ENCODE measurements around the gene MORN2.
"Not testable (repeated sequence)": the region's sequence is repeated elsewhere in the genome, so short reads cannot be mapped to it uniquely, and the experiment has no call there.

MORN2 gene

GRCh38 chr2:38875576-38876367, at the start of gene MORN2, which contains the start of gene DHX57:
Gene MORN2 (plus strand): TSS chr2:38875976.
Gene DHX57 (minus strand): TSS chr2:38875934. CDS start chr2:38868405, 7,529 bp downstream.
- FAIRE-seq, result peak; percentile 76

DNA sequence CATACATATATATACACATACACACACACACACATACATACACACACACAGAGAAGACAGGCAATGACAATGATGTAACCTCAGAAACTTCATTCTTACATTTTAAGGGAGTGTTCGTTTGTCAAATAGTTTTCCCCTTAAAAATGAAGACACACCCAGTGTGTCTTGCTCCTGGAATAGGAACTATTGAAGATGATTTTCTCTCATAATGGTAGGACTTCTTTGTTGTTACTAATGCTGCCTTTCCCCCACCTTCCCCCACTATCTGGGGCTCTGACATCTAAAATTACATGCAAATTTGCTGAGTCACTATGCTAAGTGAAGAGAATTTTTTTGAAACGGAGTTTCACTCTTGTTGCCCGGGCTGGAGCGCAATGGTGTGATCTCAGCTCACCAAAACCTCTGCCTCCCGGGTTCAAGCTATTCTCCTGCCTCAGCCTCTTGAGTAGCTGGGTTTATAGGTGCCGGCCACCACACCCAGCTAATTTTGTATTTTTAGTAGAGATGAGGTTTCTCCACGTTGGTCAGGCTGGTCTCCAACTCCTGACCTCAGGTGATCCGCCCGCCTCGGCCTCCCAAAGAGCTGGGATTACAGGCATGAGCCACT, 48.1 kb upstream of the MORN2 start:
- FAIRE-seq, result not testable (repeated sequence)

DNA sequence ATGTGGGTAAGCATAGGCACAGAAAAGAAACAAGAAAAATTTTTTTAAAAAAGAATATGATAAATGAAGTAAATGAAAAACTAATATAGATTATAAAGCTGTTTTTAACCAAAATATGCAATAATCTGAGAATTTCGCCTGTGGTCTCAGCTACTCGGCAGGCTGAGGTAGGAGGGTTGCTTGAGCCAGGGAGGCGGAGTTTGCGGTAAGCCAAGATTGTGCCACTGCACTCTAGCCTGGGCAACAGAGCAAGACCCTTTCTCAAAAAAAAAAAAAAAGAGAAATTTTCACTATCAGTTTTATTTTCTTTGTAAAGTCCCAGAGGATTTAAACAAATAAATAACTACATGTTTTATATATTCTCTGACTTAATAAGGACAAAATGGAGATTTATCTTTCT, 47.3 kb upstream of the MORN2 start:
- no peak for FAIRE-seq

GRCh38 chr2:38829971-38830370, 45.8 kb upstream of the MORN2 start:
- no peak for FAIRE-seq

- no peak for FAIRE-seq
Measured at GRCh38 chr2:38830526-38831159, 45.1 kb upstream of the MORN2 start.

DNA sequence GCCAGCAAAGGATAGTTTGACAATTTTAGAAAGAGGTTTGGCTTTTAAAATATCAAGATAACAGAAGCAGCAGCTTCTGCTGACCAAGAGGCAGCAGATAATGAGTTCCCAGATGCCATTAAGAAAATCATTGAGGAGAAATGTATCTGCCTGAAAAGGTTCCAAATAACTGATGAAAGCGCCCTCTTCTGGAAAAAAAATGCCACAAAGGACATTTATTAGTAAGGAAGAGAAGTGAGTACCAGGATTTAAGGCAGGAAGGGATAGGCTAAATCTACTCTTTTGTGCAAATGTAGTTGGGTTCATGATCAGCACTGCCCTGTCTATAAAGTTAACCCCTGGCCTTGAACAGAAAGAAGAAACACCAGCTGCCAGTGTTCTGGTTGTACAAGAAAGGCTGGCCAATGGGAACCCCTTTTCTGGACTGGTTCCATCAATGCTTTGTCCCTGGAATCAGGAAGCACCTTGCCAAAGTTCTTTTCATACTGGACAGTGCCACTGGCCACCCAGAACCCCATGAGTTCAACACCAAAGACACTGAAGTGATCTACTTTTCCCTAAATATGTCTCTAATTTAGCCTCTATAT, 40.7 kb upstream of the MORN2 start:
- peak; percentile 78 for FAIRE-seq

GRCh38 chr2:38835990-38836389, 39.8 kb upstream of the MORN2 start:
- no peak for FAIRE-seq

GRCh38 chr2:38836791-38837190, 39.0 kb upstream of the MORN2 start:
- FAIRE-seq, result no peak

DNA sequence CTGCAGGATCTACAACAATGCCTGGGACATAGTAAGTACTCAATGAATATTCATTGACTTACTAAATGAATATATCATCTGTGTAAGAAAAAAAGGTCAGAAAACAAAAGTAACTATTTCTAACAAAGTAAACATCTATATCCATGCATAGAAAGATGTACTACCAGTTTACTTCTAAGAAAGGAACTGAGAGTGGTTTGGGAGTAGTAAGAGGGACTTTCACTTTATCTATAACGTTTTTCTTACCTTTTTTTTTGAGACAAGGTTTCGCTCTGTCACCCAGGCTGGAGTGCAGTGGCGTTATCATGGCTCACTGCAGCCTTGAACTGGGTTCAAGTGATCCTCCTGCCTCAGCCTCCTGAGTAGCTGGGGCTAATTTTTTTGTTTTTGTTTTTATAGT, 25.7 kb upstream of the MORN2 start:
- FAIRE-seq, result no peak

- no peak for FAIRE-seq
Measured at GRCh38 chr2:38856165-38856564, 19.6 kb upstream of the MORN2 start.

DNA sequence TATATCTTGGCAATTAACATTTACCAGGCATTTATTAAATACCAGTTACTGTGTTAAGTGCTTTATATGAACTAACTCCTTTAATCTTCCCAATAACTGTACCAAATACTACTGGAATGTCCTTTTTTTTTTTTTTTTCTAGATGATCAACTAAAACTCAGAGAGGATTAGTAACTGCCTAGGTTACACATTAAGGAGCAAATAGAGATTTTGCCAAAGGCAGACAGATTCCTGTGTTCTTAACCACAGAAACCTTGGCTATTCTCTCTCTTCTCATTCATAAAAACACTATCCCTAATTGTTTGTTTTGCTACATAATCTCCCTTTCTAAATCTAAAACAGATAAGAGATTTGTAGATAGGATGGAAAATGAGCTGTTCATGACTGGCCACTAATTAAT, 13.3 kb upstream of the MORN2 start:
- no peak for FAIRE-seq

- no peak for FAIRE-seq
Measured at GRCh38 chr2:38863061-38863695, 12.6 kb upstream of the MORN2 start.

- no peak for FAIRE-seq
Measured at GRCh38 chr2:38866773-38867443, 8.9 kb upstream of the MORN2 start.

DNA sequence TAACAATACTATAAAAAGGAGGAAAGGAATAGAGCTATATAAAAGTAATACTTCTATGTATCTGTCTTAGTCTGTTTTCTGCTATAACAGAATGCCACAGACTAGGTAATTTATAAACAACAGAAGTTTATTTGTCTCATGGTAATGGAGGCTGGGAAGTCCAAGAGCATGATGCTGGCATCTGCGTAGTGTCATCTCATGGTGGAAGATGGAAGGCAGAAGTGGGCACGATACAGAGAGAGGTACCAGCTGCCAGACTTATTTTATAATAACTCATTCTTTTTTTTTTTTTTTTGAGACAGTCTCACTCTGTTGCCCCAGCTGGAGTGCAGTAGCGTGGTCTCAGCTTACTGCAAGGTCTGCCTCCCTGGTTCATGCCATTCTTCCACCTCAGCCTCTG, 4.3 kb upstream of the MORN2 start:
- no peak for FAIRE-seq

- FAIRE-seq, result no peak
Measured at GRCh38 chr2:38873763-38874162, 2.0 kb upstream of the MORN2 start.

- no peak for FAIRE-seq
Measured at GRCh38 chr2:38875227-38875575, 575 bp upstream of the MORN2 start.

GRCh38 chr2:38876407-38876806, 631 bp downstream of the MORN2 start:
- FAIRE-seq, result no peak

DNA sequence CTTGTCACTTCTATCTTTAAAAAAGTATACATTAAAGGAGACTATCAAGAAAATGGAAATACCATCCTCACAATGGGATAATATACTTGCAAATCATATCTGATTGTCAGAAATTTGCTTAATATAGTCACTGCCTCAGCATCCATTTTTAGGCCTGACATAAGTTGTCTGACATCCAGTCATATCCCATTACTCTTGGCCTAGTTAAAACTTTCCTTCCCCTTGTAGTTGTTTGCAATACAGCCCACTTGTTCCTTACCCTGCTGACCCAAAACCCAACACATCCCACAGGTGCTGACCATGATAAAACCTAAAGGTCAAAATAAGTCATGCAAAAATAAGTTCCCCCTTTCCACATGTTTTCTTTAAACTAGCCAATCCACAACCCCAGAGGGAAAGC, 10.3 kb downstream of the MORN2 start:
- FAIRE-seq, result no peak

- FAIRE-seq, result no peak
Measured at GRCh38 chr2:38887347-38887746, 11.6 kb downstream of the MORN2 start.

DNA sequence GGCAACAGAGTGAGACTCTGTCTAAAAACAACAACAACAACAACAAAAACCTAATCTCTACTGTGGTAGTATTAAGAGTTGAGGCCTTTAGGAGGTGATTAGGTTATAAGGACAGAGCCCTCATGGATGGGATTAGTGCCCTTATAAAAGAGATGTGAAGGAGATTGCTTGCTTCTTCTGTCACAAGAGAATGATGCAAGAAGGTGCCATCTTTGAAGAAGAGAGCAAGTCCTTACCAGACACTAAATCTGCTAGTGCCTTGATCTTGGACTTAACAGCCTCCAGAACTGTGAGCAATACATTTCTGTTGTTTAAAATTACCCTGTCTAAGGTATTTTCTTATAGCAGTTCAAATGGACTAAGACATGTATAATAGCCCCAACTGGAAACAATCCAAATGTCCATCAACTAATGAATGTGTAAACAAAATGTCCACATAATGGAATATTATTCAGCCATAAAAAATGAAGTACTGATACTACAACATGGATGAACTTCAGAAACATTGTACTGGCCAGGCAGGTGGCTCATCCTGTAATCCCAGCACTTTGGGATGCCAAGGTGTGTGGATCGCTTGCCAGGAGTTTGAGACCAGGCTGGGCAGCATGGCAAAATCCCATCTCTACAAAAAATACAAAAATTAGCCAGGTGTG, 12.3 kb downstream of the MORN2 start:
- no peak for FAIRE-seq

DNA sequence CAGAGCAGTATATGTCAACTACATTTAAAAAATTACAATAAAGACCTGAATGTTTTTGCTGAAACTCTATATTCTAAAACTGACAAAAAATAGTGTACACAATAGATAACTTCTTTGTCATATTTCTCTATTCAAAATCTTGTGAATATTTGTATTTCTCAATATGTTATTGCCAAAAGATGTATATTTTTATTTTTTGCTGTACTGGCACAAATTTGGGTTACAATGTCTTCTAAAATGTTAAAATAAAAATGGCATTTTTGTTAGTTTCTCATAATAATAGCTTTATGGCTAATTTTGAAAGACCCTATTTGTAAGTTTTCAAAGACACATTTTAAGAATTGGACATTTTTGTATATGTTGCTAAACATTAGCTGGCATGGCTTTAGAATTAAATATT, 13.3 kb downstream of the MORN2 start:
- no peak for FAIRE-seq

DNA sequence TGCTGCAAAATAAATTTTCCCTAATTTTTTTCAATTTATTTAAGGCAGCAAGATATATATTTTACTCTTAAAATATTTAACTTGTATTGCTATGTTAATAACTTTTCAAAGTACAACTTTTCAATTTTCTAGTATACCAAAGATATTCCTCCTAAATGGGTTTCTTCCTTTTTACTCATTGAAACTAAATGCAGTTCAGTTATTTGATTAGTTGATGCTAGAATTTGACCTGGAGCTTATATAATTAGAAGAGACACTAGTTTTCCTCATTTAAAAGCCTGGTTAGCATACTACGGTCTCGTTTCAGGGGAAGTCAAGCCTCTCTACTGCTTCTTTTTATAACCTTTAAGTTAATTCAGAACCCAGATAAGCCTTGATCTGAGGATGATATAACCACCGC, 13.8 kb downstream of the MORN2 start, which contains the start of gene ARHGEF33:
Gene ARHGEF33 (plus strand): TSS at position 301 of the 400 bp plus-strand sequence. CDS start 29,573 bp downstream, outside the sequence.
- FAIRE-seq, result peak; percentile 72
